RWPE1 (cell line): ENCODE measurements around the gene PNPLA4.

Experiments used
- CTCF ChIA-PET: fragments of 350-600 bp; sonication (Branson Sonifier 250); formaldehyde crosslinking; extraction: SDS; loops from one replicate; lab custom pipeline; 2021; lab: Yijun Ruan, JAX
- POLR2A ChIA-PET: fragments of 400-600 bp; formaldehyde crosslinking; extraction: SDS; loops from one replicate; lab custom pipeline; 2020; ENCODE audit warnings: antibody characterized with exemption; ENCODE audit not compliant: low non-redundant PET; lab: Yijun Ruan, JAX
- DNase-seq: peaks from one replicate; pipeline ENCODE4 v3.0.0; 2012; ENCODE audit warnings: low spot score
- H3K27ac ChIP-seq: fragments of 450-650 bp; 2 replicates; pipeline ENCODE4 v1.5.1; 2017
- CTCF ChIP-seq: fragments of 450-650 bp; conservative IDR thresholded peaks from 2 replicates; pipeline ENCODE4 v1.5.1; 2017; ENCODE audit warnings: low read depth, mild to moderate bottlenecking

The PNPLA4 gene, protein sequence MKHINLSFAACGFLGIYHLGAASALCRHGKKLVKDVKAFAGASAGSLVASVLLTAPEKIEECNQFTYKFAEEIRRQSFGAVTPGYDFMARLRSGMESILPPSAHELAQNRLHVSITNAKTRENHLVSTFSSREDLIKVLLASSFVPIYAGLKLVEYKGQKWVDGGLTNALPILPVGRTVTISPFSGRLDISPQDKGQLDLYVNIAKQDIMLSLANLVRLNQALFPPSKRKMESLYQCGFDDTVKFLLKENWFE

GRCh38 chrX:7927259-7928167, at the start of gene PNPLA4:
TSS of gene PNPLA4 (minus strand) at chrX:7927413. CDS start at chrX:7926119, 1,294 bp downstream.
- no peak for TF ChIP-seq CTCF
- POLR2A ChIA-PET, result no interaction called here
- H3K27ac ChIP-seq, result peak within 1 kb of the TSS; percentile 79
- CTCF ChIA-PET, result no interaction called here
- DNase-seq, result peak; percentile 64

DNA sequence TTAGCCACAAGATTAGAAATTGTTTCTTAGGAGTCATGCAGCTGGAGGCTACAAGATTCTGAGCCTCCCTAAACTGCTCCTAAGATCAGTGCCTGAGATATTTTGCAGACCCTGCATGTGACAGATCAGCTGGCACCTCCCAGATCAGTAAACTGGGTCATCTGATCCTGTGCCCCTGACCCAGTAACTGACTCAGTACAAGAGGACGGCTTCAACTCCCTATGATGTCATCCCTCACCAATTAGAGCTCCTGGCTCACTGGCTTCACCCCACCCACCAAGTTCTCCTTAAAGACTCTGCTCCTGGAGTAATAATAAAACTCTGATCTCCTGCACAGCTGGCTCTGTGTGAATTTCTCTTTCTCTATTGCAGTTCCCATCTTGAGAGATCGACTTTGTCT, 45.4 kb upstream of the PNPLA4 start:
- no peak for TF ChIP-seq CTCF
- H3K27ac ChIP-seq, result no peak overlapping the region
- DNase-seq, result no peak
- CTCF ChIA-PET, result no interaction called here
- POLR2A ChIA-PET, result no interaction called here

GRCh38 chrX:7970428-7970827, 43.2 kb upstream of the PNPLA4 start:
- DNase-seq, result no peak
- CTCF ChIA-PET, result no interaction called here

GRCh38 chrX:7965436-7965835, 38.2 kb upstream of the PNPLA4 start:
- DNase-seq, result no peak
- no peak for TF ChIP-seq CTCF
- ChIA-PET POLR2A (no interaction called here), CTCF (no interaction called here)
- H3K27ac ChIP-seq, result no peak overlapping the region

More at GRCh38 chrX:7970428-7970827, 43.2 kb upstream of the PNPLA4 start:
- no peak for TF ChIP-seq CTCF
- POLR2A ChIA-PET, result no interaction called here
- no peak overlapping the region for H3K27ac ChIP-seq

DNA sequence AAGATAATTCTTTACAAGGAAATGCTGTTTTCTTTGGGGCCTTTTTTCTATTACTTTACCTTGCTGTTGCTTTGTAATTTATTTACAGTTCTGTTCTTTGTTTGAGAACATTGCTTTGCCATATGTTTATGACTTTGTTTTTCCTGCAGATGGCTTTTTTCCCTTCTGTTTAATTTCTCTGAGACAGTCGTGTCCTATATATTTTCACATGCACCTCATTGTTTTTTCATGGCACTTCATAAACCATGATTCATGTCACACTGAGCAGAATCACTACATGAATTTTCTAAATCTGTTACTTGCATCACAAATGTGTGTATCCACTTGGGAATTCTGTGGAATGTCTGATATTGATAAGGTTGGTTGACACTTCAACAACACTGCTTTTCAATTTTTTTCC, 33.0 kb upstream of the PNPLA4 start:
- no peak for DNase-seq
- CTCF ChIA-PET, result no interaction called here
- no peak overlapping the region for H3K27ac ChIP-seq
- POLR2A ChIA-PET, result no interaction called here
- no peak for TF ChIP-seq CTCF

- no peak overlapping the region for H3K27ac ChIP-seq
- no peak for TF ChIP-seq CTCF
- no peak for DNase-seq
- ChIA-PET POLR2A (no interaction called here), CTCF (no interaction called here)
Measured at GRCh38 chrX:7953446-7953845, 26.2 kb upstream of the PNPLA4 start.
